SKM-1 (cell line): ENCODE data around the gene CTSZ.

Source experiments
- DNase-seq: peaks from one replicate; lab custom pipeline; 2025; ENCODE audit not compliant: unreplicated experiment; lab: John Stamatoyannopoulos, UW

Gene CTSZ

GRCh38 chr20:59032023-59032712 lies 25.1 kb upstream of the CTSZ start, which contains the start of gene ATP5F1E:
Gene ATP5F1E (minus strand): TSS chr20:59032335. CDS start chr20:59032251, 84 bp downstream.
- DNase-seq = peak; percentile 92

GRCh38 chr20:59031564-59032022 lies 24.5 kb upstream of the CTSZ start:
- DNase-seq = no peak

GRCh38 chr20:59030911-59031563 lies 24.0 kb upstream of the CTSZ start:
- no peak for DNase-seq

GRCh38 chr20:59028812-59029211 lies 21.8 kb upstream of the CTSZ start:
- DNase-seq = no peak

GRCh38 chr20:59027741-59028320 lies 20.8 kb upstream of the CTSZ start:
- no peak for DNase-seq

GRCh38 chr20:59026904-59027740 lies 20.1 kb upstream of the CTSZ start:
- no peak for DNase-seq

GRCh38 chr20:59025511-59025910 lies 18.5 kb upstream of the CTSZ start:
- DNase-seq = no peak

GRCh38 chr20:59025086-59025485 lies 18.0 kb upstream of the CTSZ start:
- no peak for DNase-seq

- DNase-seq = no peak
Measured at GRCh38 chr20:59024111-59024530, 17.1 kb upstream of the CTSZ start.

GRCh38 chr20:59023616-59024015 lies 16.6 kb upstream of the CTSZ start:
- no peak for DNase-seq

GRCh38 chr20:59022754-59023153 lies 15.7 kb upstream of the CTSZ start:
- DNase-seq = no peak

- no peak for DNase-seq
Measured at GRCh38 chr20:59020938-59021551, 14.0 kb upstream of the CTSZ start.

GRCh38 chr20:59019217-59019616 lies 12.2 kb upstream of the CTSZ start, which contains the start of gene TUBB1:
Gene TUBB1 (plus strand): TSS chr20:59019429. CDS start chr20:59019523, 94 bp downstream.
- DNase-seq = no peak

- no peak for DNase-seq
Measured at GRCh38 chr20:59018817-59019216, 11.8 kb upstream of the CTSZ start.

GRCh38 chr20:59017493-59018231 lies 10.6 kb upstream of the CTSZ start:
- no peak for DNase-seq

GRCh38 chr20:59016795-59017492 lies 9.9 kb upstream of the CTSZ start:
- DNase-seq = no peak

- DNase-seq = no peak
Measured at GRCh38 chr20:59015812-59016711, 9.0 kb upstream of the CTSZ start.

- no peak for DNase-seq
Measured at GRCh38 chr20:59015411-59015810, 8.4 kb upstream of the CTSZ start.
